Trophoblast cell (in vitro differentiated cells and primary cell): ENCODE measurements around the gene TUBB6.

Experiments used
- DNase-seq, 2 donors: peaks; one replicate each; pipeline ENCODE4 v3.0.0-alpha.2; 2016
- H2AFZ ChIP-seq: 2 replicates; pipeline ENCODE4 v1.6.1; 2013; ENCODE audit warnings: low read length, moderate library complexity, mild to moderate bottlenecking; ENCODE audit not compliant: insufficient read depth, poor library complexity
- H2AK5ac ChIP-seq: 2 replicates; pipeline ENCODE4 v1.6.1; 2013; ENCODE audit warnings: mild to moderate bottlenecking, low read length
- H2BK120ac ChIP-seq: 2 replicates; pipeline ENCODE4 v1.6.1; 2013; ENCODE audit warnings: low read length, mild to moderate bottlenecking, moderate library complexity; ENCODE audit not compliant: insufficient read depth, poor library complexity
- H2BK12ac ChIP-seq: 2 replicates; pipeline ENCODE4 v1.6.1; 2013; ENCODE audit warnings: mild to moderate bottlenecking, low read length, moderate library complexity
- H2BK5ac ChIP-seq: 2 replicates; pipeline ENCODE4 v1.6.1; 2013; ENCODE audit warnings: low read length, low read depth, moderate library complexity, mild to moderate bottlenecking; ENCODE audit not compliant: poor library complexity
- H3K14ac ChIP-seq: 2 replicates; pipeline ENCODE4 v1.6.1; 2013; ENCODE audit warnings: mild to moderate bottlenecking, low read length
- H3K18ac ChIP-seq: 2 replicates; pipeline ENCODE4 v1.6.1; 2013; ENCODE audit warnings: mild to moderate bottlenecking, low read length
- H3K23ac ChIP-seq: 2 replicates; pipeline ENCODE4 v1.6.1; 2013; ENCODE audit warnings: low read length
- H3K27ac ChIP-seq: 2 replicates; pipeline ENCODE4 v1.5.1; 2013; ENCODE audit warnings: low read depth, mild to moderate bottlenecking, inconsistent platforms, low read length, moderate library complexity
- H3K27me3 ChIP-seq: 2 replicates; pipeline ENCODE4 v1.6.1; 2013; ENCODE audit warnings: inconsistent platforms, mild to moderate bottlenecking, low read length, moderate library complexity; ENCODE audit not compliant: insufficient read depth
- H3K36me3 ChIP-seq, 2 experiments: 1 replicate in 1 of 2; 2 replicates in 1 of 2; pipeline ENCODE4 v1.6.1; 2013; ENCODE audit warnings: low read length in 2 of 2, mild to moderate bottlenecking in 2 of 2, moderate library complexity in 1 of 2; ENCODE audit not compliant: insufficient read depth in 2 of 2, control insufficient read depth in 1 of 2
- H3K4ac ChIP-seq: 2 replicates; pipeline ENCODE4 v1.6.1; 2013; ENCODE audit warnings: low read depth, mild to moderate bottlenecking, low read length, moderate library complexity
- H3K4me1 ChIP-seq, 2 experiments: 1 replicate in 1 of 2; 2 replicates in 1 of 2; pipeline ENCODE4 v1.6.1; 2013; ENCODE audit warnings: low read length in 2 of 2, mild to moderate bottlenecking in 2 of 2, moderate library complexity in 1 of 2; ENCODE audit not compliant: insufficient read depth in 2 of 2, control insufficient read depth in 1 of 2
- H3K4me2 ChIP-seq: 2 replicates; pipeline ENCODE4 v1.6.1; 2013; ENCODE audit warnings: inconsistent platforms, mild to moderate bottlenecking, low read length, moderate library complexity
- H3K4me3 ChIP-seq: 2 replicates; pipeline ENCODE4 v1.5.1; 2013; ENCODE audit warnings: mild to moderate bottlenecking, low read depth, low read length, inconsistent platforms
- H3K79me1 ChIP-seq: one replicate; pipeline ENCODE4 v1.6.1; 2013; ENCODE audit warnings: low read length
- H3K79me2 ChIP-seq: 2 replicates; pipeline ENCODE4 v1.6.1; 2013; ENCODE audit warnings: low read length, mild to moderate bottlenecking; ENCODE audit not compliant: control insufficient read depth, insufficient read depth, poor library complexity
- H3K9ac ChIP-seq: 2 replicates; pipeline ENCODE4 v1.6.1; 2013; ENCODE audit warnings: mild to moderate bottlenecking, low read length
- H3K9me3 ChIP-seq: 2 replicates; pipeline ENCODE4 v1.6.1; 2013; ENCODE audit warnings: low read depth, mild to moderate bottlenecking, control low read depth, inconsistent platforms, low read length; ENCODE audit not compliant: insufficient read depth
- H4K12ac ChIP-seq: 2 replicates; pipeline ENCODE4 v1.6.1; 2013; ENCODE audit warnings: low read depth, mild to moderate bottlenecking, low read length, moderate library complexity
- H4K8ac ChIP-seq: 2 replicates; pipeline ENCODE4 v1.6.1; 2013; ENCODE audit warnings: low read depth, mild to moderate bottlenecking, low read length, moderate library complexity
- H4K91ac ChIP-seq: one replicate; pipeline ENCODE4 v1.6.1; 2013; ENCODE audit warnings: low read depth, mild to moderate bottlenecking, low read length, moderate library complexity
- WGBS: extraction: QIAGEN DNeasy Blood & Tissue Kit; methylation state at CpG from one replicate; pipeline ENCODE4 v1.1.7; 2013; ENCODE audit warnings: missing lambda C conversion rate; ENCODE audit not compliant: insufficient read length, insufficient coverage; ENCODE audit errors: extremely low coverage; 5-methylcytosine and 5-hydroxymethylcytosine counted together

TUBB6 gene

DNA sequence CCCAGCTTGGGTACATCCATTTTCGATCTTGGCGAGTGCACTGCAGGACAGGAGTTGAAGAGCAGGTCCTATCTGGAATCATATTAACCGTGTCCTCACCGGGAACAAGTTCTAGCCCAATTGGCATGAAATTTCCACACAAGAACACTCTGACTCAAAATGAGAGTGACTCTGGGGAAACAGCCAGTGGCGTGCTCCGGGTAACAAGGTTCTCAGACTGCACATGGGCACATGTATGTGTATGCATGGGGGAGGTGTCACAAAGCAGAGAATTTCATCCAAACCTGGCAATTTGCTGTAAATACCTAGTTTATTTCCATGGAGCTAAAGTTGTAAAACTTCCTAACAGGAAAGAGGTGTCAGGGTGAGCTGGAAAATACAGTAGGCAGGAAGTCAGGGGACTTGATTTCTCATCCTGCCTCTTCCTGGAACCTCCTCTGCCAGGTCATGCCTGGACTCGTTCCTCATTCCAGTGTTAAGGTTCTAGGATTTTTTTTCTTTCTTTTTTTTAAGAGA lies 1.7 kb downstream of the TUBB6 start:
- no CpG with 5 or more reads among the region's 7 CpGs for WGBS
- Histone ChIP-seq H4K12ac (no peak overlapping the region), H4K91ac (no peak overlapping the region)

DNA sequence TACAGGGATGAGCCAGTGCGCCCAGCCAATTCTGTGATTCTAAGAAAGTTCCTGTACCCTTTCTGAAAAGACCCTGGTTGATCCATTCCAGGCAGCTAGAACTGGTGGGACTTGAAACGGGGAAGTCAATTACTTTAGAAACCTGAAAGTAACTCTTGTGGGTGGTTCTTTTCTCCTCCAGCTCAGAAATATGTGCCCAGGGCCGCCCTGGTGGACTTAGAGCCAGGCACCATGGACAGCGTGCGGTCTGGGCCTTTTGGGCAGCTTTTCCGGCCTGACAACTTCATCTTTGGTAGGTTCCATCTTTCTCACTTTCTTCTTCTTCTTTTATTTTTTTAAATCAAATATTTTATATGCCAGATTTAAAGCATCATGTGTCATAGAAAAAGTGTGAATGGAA lies 2.7 kb downstream of the TUBB6 start:
- H4K91ac ChIP-seq: no peak overlapping the region

More for the DNA sequence above, 1.7 kb downstream of the TUBB6 start:
- no peak overlapping the region for H2AK5ac ChIP-seq
- H3K79me2 ChIP-seq: peaks cover 13% of the 10 kb centered on the region
- H3K4me1 ChIP-seq: peaks cover 6 to 23% of the 10 kb centered on the region in 2 experiments
- H3K27me3 ChIP-seq: no peaks in the 10 kb centered on the region
- peak overlapping the region; percentile 35 for H3K4me3 ChIP-seq
- no peak overlapping the region for H3K18ac ChIP-seq
- H3K36me3 ChIP-seq: peaks cover 21 to 23% of the 10 kb centered on the region in 2 experiments
- DNase-seq: peak in 1 of 2 donors; percentile 35
- H3K4me2 ChIP-seq: peak overlapping the region; percentile 79
- H3K4ac ChIP-seq: peak overlapping the region; percentile 74
- H2BK5ac ChIP-seq: no peak overlapping the region
- no peaks in the 10 kb centered on the region for H3K9me3 ChIP-seq
- peak overlapping the region; percentile 28 for H4K8ac ChIP-seq
- H3K79me1 ChIP-seq: peaks cover 18% of the 10 kb centered on the region
- peak overlapping the region; percentile 6 for H3K27ac ChIP-seq
- H3K23ac ChIP-seq: no peak overlapping the region
- peak overlapping the region; percentile 9 for H3K9ac ChIP-seq
- no peak overlapping the region for H2AFZ ChIP-seq
- no peak overlapping the region for H2BK12ac ChIP-seq
- H2BK120ac ChIP-seq: no peak overlapping the region
- peak overlapping the region; percentile 35 for H3K14ac ChIP-seq

DNA sequence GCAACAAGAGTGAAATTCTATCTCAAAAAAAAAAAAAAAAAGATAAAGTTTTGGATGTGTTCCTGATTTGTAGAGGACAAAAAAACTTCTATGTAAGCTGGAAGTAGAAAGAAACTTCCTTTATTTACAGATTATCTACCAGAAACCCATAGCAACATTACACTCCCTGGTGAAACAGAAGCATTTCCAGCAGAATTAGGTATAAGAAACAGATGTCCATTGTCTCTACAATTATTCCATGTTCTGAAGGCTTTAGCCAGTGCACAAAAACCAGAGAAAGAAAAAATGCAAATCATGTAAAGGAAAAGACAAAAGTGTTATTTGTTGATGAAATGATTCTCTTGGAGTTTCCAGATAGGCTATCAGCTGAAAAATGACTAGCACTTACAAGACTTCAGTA lies 4.9 kb downstream of the TUBB6 start:
- H3K4ac ChIP-seq: no peak overlapping the region
- no peak overlapping the region for H2AK5ac ChIP-seq
- H4K91ac ChIP-seq: no peak overlapping the region
- no peaks in the 10 kb centered on the region for H3K9me3 ChIP-seq
- peaks cover 14% of the 10 kb centered on the region for H3K79me1 ChIP-seq
- H3K4me3 ChIP-seq: no peak overlapping the region
- H3K79me2 ChIP-seq: peaks cover 13% of the 10 kb centered on the region
- no peak overlapping the region for H3K27ac ChIP-seq
- no peak overlapping the region for H2BK5ac ChIP-seq
- H3K4me1 ChIP-seq: peaks cover 6 to 12% of the 10 kb centered on the region in 2 experiments
- H3K4me2 ChIP-seq: no peak overlapping the region
- H3K36me3 ChIP-seq: peaks cover 36 to 42% of the 10 kb centered on the region in 2 experiments
- H4K8ac ChIP-seq: no peak overlapping the region
- H3K27me3 ChIP-seq: no peaks in the 10 kb centered on the region
- DNase-seq: no peak
- no peak overlapping the region for H3K18ac ChIP-seq
- no peak overlapping the region for H3K14ac ChIP-seq
- H3K9ac ChIP-seq: no peak overlapping the region
- no peak overlapping the region for H4K12ac ChIP-seq
- no peak overlapping the region for H2BK12ac ChIP-seq
- no peak overlapping the region for H2BK120ac ChIP-seq
- H3K23ac ChIP-seq: no peak overlapping the region
- H2AFZ ChIP-seq: no peak overlapping the region

More for the DNA sequence above, 2.7 kb downstream of the TUBB6 start:
- no peak overlapping the region for H4K8ac ChIP-seq
- no peaks in the 10 kb centered on the region for H3K27me3 ChIP-seq
- H3K4me3 ChIP-seq: no peak overlapping the region
- peaks cover 13% of the 10 kb centered on the region for H3K79me2 ChIP-seq
- no peak overlapping the region for H4K12ac ChIP-seq
- H3K14ac ChIP-seq: no peak overlapping the region
- H3K36me3 ChIP-seq: peaks cover 24 to 28% of the 10 kb centered on the region in 2 experiments
- peak overlapping the region; percentile 21 for H3K18ac ChIP-seq
- peak overlapping the region; percentile 0 for H3K4me2 ChIP-seq
- H2BK120ac ChIP-seq: no peak overlapping the region
- H2BK12ac ChIP-seq: no peak overlapping the region
- no peak overlapping the region for H2AK5ac ChIP-seq
- no peak overlapping the region for H3K23ac ChIP-seq
- no peak overlapping the region for H3K27ac ChIP-seq
- no peak overlapping the region for H2AFZ ChIP-seq
- H3K4ac ChIP-seq: peak overlapping the region; percentile 21
- no CpG with 5 or more reads among the region's 6 CpGs for WGBS
- DNase-seq: peak in 1 of 2 donors; percentile 34
- H3K9me3 ChIP-seq: no peaks in the 10 kb centered on the region
- H3K9ac ChIP-seq: no peak overlapping the region
- peaks cover 18% of the 10 kb centered on the region for H3K79me1 ChIP-seq
- peaks cover 6 to 23% of the 10 kb centered on the region in 2 experiments for H3K4me1 ChIP-seq
- H2BK5ac ChIP-seq: no peak overlapping the region

DNA sequence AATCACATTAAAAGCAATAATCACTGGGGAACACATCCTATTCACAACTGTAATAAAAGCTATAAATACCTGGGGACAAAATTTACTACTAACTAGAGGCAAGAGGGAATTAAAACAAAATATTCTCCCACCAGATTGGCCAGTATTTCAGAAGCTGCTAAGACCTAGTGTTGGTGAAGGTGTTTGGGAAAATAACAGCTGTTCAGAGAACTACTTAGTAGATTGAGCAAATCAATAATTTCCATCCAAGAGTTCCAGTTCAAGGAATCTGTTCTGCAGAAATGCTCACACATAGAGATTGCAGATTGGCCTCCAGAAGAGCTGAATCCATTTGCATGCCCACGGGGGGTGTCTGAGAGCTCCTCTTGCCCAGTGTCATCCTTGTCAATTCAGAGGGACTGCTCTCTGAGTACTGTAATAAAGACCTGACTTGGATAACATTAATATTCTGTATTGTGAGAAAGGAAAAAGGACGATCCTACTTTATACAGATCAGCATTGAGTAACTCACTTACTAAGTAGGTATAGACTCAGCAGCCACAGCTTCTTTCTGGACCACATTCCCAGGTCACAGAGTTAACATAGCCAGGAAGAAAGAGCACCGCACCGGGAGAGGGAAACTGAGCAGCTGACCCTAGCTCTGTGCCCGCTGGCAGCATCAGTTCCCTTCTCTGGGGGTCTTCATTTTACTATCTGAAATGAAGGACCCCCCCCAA lies 5.6 kb downstream of the TUBB6 start:
- no peak overlapping the region for H3K27ac ChIP-seq
- H3K4me2 ChIP-seq: no peak overlapping the region
- H4K91ac ChIP-seq: no peak overlapping the region
- no peak overlapping the region for H3K23ac ChIP-seq
- H3K18ac ChIP-seq: no peak overlapping the region
- no peak overlapping the region for H2BK12ac ChIP-seq
- no peaks in the 10 kb centered on the region for H3K9me3 ChIP-seq
- no peaks in the 10 kb centered on the region for H3K27me3 ChIP-seq
- DNase-seq: no peak
- H4K12ac ChIP-seq: no peak overlapping the region
- no peak overlapping the region for H3K4ac ChIP-seq
- H3K79me1 ChIP-seq: peaks cover 7% of the 10 kb centered on the region
- no CpG with 5 or more reads among the region's 5 CpGs for WGBS
- H3K4me3 ChIP-seq: no peak overlapping the region
- H2AFZ ChIP-seq: no peak overlapping the region
- no peak overlapping the region for H2BK120ac ChIP-seq
- H3K36me3 ChIP-seq: peaks cover 41 to 49% of the 10 kb centered on the region in 2 experiments
- H3K9ac ChIP-seq: no peak overlapping the region
- no peak overlapping the region for H2AK5ac ChIP-seq
- peaks cover 6 to 12% of the 10 kb centered on the region in 2 experiments for H3K4me1 ChIP-seq
- H3K79me2 ChIP-seq: peaks cover 7% of the 10 kb centered on the region
- H3K14ac ChIP-seq: no peak overlapping the region
- H4K8ac ChIP-seq: no peak overlapping the region
- H2BK5ac ChIP-seq: no peak overlapping the region
